NT2/D1 (cell line): ENCODE results near the gene SLC38A10.

Experiments used
- SUZ12 ChIP-seq: IDR thresholded peaks from 2 replicates; pipeline ENCODE4 v1.6.1; 2011; ENCODE audit not compliant: insufficient read length, insufficient read depth; ENCODE audit errors: extremely low read depth
- YY1 ChIP-seq: IDR thresholded peaks from 2 replicates; pipeline ENCODE4 v1.6.1; 2011; ENCODE audit not compliant: insufficient read length, insufficient read depth
- ZNF274 ChIP-seq: IDR thresholded peaks from 2 replicates; pipeline ENCODE4 v1.6.1; 2011; ENCODE audit warnings: mild to moderate bottlenecking, low read depth, low read length

DNA sequence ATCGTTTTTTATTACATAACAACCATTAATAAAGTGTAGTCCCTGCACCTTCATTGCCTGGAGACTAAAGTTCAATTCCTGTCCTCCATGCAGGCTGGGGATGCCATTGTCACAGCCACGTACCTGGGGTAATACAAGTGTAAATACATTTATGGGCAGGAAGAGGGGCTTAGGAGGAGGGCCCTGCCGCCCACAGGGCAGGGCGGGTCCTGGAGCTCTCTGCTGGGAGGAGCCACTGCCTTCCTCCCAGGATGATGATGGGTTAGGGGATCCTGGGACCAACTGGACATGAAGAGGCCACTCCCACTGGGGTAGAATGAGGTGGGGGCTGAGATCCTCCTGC, 44.1 kb upstream of the SLC38A10 start:
- TF ChIP-seq YY1 (no peak), ZNF274 (no peak), SUZ12 (no peak)
